HG03469 (cell line): ENCODE measurements around the gene CCNB3.
A peak's percentile ranks its signal among the peaks of the same experiment; 100 is the strongest.
"Not testable (repeated sequence)": the region's sequence is repeated elsewhere in the genome, so short reads cannot be mapped to it uniquely, and the experiment has no call there.

Experiments
- ATAC-seq: cut with Tn5 transposase; IDR thresholded peaks from one replicate; pipeline ENCODE4 v1.9.1; 2021; ENCODE audit warnings: mild to moderate bottlenecking, moderate library complexity, moderate number of reproducible peaks; ENCODE audit not compliant: unreplicated experiment

Gene CCNB3

GRCh38 chrX:50204364-50204899 lies at the start of gene CCNB3:
TSS of gene CCNB3 (plus strand) at chrX:50204765. CDS start at chrX:50285164, 80,399 bp downstream.
- peak; percentile 98 for ATAC-seq

- no peak for ATAC-seq
Measured at GRCh38 chrX:50157545-50158135, 46.9 kb upstream of the CCNB3 start.

GRCh38 chrX:50158593-50158992 lies 46.0 kb upstream of the CCNB3 start:
- ATAC-seq, result no peak

DNA sequence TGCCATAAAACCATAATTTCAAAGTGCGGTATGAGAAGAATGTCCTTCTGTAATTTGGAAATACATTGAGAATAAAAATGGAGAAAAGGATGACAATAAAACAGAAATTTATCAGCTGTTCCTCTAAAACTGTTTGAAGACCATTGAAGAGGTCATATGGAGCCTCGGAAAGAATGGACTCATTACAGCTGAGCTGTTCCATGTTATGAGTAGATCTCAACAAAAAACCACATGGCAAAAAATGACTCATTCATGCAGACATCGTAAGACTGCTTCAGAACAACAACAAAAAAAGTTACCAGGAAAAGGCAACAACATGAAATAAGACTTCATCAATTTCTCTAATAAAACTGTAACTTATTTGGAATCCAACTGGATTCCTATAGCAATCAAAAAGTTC lies 43.4 kb upstream of the CCNB3 start:
- ATAC-seq, result no peak

- no peak for ATAC-seq
Measured at GRCh38 chrX:50165727-50166126, 38.8 kb upstream of the CCNB3 start.

- no peak for ATAC-seq
Measured at GRCh38 chrX:50167366-50167765, 37.2 kb upstream of the CCNB3 start.

- peak; percentile 41 for ATAC-seq
Measured at GRCh38 chrX:50168241-50168687, 36.3 kb upstream of the CCNB3 start.

DNA sequence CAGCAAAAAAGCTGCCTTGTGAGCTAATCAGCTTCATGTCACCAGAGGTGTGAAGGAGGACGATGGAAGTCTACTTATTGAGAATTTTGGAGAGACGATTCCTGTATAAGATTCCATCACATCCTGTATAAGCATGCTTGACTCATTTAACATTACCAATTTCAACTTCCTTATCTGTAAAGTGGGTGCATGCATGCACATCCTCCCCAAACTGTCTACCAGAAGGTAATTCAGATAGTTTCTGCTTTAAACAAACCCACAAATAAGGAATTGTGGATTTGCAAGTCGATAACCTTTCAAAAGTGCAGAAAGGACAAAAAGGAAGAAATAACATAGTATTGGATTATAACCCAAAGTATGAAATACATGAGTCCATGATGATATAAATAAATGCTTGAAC lies 34.8 kb upstream of the CCNB3 start:
- ATAC-seq, result no peak

DNA sequence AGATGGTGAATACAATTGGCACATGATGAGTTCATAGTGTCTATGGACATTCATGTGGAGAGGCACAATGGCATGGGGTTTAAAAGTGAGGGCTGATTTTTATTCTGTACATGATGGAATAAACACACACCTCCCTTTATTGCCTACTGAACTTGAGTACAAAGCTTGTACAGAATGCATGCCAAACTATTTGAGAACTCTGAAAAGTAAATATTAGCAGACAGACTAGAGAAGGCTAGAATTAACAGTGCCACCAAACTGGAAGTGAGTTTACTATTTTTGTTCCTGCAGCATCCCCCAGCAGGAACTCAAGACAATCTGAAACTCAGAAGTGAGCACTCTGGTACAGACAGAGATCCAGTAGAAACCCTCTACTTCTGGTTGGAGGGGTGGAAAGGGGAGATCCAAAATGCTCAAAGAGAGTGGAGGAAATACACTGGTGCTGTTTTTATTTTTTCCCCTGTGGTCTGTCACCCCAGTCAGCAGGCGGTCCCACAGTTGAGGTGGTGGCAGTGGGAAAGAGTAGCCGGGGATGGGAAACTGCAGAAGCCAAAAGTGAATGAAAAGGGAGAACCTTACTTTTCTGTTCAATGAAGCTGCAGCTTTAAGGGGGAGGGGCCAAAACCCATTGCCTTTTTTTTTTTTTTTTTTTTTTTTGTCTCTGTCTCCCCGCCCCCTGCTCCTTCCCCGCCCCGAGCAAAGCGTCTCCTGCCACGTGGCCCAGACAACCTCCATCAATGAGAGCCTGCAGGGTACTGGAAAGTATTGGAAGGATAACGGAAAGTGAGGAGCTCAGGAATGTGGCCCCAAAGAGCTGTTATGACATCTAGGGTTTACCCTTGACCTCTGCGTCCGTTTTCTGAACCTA lies 24.3 kb upstream of the CCNB3 start:
- no peak for ATAC-seq

DNA sequence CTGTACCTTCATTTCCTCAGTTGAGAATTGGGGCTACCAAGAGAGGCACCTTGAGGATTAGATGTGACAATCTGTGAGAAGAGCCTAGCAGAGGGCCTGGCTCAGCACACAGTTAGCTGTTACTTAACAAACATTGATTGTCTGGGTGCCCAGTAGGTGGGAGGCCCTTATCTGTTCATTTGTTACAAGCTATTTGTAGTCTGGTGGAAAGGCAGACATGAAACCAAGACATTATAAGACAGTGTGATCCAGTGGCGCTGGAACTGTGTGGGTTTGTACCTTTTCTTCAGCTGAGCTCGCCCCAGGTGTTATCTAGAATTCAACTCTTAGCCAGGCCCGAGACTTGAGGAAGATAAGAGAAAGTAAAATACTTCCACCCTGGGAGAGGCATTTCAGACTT lies 20.7 kb upstream of the CCNB3 start:
- no peak for ATAC-seq

GRCh38 chrX:50188859-50189600 lies 15.5 kb upstream of the CCNB3 start:
- ATAC-seq, result no peak

GRCh38 chrX:50198348-50198747 lies 6.2 kb upstream of the CCNB3 start:
- no peak for ATAC-seq

- ATAC-seq, result no peak
Measured at GRCh38 chrX:50200907-50201306, 3.7 kb upstream of the CCNB3 start, which contains the start of gene AKAP4. TSS of gene AKAP4 (minus strand) at chrX:50201007. CDS start at chrX:50200889, 118 bp downstream.

- ATAC-seq, result no peak
Measured at GRCh38 chrX:50202539-50202938, 2.0 kb upstream of the CCNB3 start.

- no peak for ATAC-seq
Measured at GRCh38 chrX:50206753-50207152, 2.2 kb downstream of the CCNB3 start.

GRCh38 chrX:50211510-50211909 lies 6.9 kb downstream of the CCNB3 start:
- ATAC-seq, result no peak

DNA sequence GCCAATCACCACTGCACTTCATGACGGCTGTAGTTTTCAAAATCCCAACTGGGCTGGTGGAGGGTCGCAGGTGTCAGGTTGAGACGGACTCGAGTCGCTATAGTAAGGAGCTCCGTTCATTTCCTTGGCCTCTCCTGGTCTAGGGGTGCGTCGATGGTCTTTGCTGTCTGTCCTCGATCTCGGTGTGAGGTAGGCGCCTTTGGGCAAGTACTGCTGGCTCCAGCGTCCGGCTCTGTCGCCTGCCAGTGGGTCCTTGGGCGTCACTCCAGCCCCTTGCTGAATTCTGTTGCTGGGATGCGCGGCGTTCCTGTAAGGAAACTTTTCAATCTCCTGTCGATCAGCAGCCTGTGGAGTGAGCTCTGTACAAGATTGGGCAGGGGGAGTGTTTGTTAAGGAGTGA lies 76.7 kb downstream of the CCNB3 start:
- no peak for ATAC-seq

DNA sequence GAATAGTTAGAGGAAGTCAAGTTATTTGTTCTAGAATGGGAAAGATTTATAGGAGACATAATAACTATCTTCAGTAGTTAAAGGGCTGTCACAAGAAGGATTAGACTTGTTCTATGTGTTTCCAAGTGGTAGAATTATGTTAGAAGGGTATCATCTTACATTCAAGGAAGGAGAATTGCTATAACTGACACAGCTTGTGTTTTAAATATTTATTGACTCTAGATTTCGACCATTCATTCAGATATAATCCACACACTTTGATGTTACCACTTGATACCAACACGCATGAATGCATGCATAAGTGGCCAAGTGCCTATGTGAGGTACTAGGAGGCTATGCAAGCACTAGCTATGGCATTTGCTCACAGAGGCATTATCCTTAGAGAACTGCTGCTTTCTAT lies 122.7 kb downstream of the CCNB3 start:
- no peak for ATAC-seq

DNA sequence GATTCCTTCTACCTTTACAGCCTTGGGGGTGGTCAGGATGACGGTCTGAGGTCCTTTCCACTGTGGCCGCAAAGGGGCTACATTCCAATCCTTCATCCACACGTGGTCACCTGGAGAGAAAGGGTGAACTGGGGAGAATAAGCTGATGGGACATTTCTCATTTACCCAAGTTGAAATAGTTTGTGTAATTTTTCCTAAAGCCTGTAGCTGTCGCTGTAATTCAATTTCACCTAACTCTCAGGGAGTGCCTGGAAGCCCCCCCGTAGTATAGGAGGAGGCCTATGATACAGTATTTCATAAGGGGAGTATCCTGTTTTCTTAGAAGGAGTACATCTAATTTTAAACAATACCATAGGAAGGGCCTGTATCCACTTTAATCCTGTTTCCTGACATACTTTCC lies 128.1 kb downstream of the CCNB3 start:
- ATAC-seq, result not testable (repeated sequence)

DNA sequence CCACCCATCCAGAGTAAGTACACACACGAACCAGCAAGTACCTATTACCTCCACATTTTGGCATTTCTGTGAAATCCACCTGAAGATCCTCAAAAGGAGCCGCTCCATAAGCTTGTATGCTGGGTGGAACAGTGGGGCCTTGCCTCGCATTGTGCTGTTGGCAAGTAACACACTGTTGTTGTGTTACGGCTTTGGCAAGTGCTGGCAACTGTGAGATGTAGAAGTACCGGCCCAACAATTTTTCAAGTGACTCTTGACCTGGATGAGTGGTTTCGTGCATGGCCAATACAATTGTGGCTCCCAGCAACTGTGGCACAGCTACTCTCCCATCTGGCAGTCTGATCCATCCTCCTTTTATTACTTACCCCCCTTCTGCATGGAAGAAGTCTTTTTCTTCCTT lies 128.7 kb downstream of the CCNB3 start:
- ATAC-seq, result no peak

DNA sequence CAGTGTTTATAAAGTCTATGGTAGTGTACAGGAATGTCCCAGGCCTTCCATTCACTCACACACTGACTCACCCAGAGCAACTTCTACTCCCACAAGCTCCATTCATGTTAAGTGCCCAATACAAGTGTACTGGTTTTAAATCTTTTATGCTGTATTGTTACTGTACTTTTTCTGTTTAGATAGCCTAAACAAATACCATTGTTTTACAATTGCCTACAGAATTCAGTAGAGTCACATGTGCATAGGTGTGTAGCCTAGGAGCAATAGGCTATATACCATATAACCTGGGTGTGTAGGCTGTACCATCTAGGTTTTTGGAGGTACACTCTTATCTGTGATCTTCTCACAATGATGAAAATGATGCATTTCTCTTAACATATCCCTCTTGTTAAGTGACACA lies 139.4 kb downstream of the CCNB3 start:
- no peak for ATAC-seq
